HG03457 (cell line): ENCODE measurements around the gene THAP7.

ENCODE experiments used
- ATAC-seq: cut with Tn5 transposase; IDR thresholded peaks from one replicate; pipeline ENCODE4 v1.9.1; 2021; ENCODE audit warnings: moderate number of reproducible peaks; ENCODE audit not compliant: unreplicated experiment

Gene THAP7

DNA sequence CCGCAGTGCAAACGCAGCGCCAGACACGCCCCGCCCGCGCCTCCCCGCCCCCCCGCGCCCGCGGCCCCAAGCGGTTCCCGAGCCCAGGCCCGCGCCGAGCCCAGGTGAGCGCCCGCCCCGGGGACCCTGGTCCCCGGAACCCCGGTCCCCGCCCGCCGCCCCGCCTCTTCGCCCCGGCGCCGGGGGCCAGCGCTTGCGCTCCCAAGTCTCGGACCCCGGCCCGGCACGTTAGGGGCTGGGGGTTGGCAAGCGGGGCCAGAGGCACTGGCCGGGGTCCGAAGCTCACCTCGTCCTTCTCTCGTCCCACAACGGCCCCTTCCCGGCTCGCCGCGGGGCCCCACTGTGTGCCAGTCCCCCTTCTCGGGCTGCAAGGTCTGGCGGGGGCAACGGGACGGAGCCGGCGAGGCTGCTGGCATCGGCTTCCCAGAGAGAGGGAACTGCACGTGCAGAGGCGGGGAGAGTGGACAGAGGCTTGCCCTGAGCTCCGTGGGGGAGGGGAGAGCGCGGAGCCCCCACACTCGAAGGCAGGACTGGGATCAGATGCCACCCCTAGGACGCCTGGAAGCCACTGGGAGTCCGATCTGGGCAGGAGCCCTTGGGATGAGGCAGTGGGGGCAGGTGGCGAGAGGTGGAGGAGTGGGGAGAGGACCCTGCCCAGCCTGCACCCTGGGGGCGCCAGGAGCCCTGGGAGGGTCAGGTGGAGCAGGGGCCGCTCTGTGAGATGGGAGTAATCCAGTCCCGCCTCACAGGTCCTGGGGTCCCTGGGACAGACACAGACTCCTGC is 36.6 kb downstream of the THAP7 start:
- ATAC-seq, result no peak

DNA sequence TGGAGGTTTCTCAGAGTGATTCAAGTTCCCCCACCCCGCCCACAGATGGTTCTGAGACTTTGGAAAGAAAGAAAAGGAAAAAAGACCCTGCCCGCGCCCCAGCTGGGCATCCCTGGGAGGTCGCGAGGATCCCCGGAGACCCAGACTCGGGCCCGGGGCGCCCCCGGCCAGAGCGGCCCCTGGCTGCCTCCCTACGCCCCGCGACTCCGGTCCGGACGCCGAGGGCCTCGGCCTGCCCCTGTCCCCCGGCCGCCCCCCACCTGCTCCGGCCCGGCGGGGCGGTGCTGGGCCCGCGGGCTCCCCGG is 37.2 kb downstream of the THAP7 start:
- no peak for ATAC-seq

DNA sequence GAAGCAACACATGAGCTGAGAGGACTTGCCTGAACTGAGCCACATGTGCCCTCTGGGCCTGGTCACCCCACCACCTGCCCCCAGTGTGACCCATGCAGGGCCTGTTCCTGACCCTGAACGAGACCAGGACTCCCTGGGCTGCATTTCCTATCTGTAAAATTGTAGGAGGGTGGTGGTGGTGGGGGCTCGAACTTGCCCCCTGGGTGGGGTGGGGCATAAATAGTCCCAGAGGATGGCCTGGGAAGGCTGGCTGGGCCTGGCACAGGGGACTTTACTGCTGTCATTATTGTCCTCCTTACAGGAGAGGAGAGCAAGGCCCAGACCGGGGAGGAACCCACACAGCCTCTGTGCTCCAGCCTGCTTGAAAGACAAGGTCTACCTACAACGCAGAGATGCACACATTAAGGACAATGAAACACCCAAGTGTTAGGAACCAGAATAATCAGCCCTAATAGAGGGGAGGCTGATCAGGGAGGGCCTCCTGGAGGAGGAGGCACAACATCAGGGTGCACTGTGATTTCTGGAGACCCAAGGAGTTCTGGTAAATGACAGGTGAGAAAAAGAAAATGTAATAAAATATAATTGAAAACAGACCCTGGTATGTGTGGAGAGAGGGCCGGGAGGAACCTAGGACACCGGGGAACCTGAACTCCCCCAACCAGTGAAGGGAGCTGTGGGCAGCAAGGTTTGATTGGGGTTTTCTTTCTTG is 37.7 kb downstream of the THAP7 start:
- ATAC-seq, result no peak

DNA sequence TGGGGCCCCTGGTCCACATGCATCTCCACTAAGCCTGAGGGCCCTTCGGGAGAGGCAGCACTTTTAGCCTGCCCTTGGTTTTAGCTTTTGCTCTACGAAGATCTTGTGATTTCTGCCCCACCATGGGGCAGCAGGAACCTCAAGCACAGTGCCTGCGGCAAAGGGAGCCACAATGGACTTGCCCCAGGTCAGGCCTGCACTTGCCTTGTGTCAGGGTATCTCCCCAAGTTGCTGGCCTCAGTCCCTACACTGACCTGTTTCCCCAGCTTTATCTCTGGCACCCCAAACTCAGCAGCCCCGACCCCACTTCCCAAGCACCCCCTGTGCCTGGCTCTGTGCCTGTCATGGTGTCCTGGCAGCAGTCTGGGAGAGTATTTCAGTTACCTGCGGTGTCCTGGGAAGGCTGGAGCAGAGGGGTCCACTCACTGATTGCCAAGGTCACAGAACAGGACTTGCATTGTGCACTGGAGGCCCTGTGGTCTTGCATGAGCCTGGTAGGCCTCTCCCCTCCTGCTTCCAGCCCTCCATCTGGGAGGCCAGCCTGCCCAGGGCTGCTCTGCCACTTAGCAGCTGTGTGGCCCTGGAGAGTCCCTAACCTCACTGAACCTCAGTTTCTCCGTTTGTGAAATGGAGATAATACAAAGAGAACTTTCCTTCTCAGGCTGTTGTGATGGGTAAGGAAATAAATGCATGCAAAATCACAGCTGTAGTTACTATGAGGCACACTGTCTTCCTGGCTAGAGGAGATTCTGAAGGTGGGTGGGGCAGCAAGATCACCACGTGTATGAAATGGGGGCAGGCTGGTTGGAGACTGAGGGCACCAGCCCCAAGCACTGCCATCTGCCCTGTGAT is 38.5 kb downstream of the THAP7 start:
- no peak for ATAC-seq

DNA sequence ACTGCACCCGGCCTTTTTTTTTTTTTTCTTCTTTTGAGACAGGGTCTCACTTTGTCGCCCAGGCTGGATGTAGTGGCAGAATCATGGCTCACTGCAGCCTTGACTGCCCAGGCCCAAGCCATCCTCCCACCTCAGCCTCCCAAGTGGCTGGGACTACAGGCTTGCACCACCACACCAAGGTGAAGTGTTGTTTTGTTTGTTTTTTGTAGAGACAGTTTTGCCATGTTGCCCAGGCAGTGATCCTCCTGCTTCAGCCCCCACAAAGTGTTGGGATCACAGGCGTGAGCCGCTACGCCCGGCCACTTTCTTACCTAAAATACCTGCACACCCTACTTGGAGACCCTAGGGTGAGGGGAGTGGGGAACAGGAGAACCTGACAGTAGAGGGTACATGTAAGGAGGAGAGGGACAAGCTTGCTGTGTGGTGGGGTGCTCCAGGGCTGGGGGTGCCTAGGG is 39.4 kb downstream of the THAP7 start:
- no peak for ATAC-seq

DNA sequence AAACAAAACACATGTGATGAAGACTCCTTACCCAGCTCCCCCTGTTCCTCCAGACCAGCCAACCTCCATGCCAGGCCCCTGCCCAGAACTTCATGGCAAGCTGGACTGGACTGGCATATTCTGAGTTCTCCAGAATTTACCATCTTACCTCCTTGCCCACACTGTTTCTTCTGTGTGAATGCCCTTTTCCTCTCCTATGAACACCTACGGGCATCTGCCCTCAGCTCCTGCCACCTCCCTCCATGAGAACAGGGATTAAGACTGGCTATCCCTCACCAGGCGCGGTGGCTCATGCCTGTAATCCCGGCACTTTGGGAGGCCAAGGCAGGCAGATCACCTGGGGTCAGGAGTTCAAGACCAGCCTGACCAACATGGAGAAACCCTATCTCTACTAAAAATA is 41.3 kb downstream of the THAP7 start:
- no peak for ATAC-seq

DNA sequence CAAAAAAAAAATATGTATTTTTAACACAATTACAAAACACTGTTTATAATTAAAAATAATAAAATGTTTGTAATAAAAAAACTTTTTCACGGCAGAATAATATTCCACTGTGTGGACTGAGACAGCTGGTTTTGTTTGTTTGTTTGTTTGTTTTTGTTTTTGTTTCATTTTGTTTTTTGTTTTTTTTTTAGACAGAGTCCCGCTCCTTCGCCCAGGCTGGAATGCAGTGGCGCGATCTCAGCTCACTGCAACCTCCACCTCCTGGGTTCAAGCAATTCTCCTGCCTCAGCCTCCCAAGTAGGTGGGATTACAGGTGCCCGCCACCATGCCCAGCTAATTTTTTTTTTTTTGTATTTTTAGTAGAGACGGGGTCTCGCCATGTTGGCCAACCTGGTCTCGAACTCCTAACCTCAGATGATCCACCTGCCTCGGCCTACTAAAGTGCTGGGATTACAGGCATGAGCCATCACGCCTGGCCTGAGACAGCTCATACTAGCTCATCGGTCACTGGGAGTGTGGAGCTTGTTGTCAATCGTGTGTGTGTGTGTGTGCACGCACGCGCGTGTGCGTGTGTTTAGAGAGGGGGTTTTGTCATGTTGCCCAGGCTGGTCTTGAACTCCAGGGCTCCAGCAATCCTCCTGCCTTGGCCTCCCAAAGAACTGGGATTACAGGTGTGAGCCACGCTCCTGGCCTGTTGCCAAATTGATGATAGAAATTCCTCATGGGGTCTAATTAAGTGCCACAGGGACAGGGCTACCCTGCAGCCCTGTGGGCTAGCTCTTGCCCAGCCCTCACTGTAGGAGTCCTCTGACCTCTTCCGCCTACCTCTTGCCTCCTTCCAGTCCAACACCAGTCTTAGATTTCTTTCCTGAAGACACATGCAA is 42.1 kb downstream of the THAP7 start:
- no peak for ATAC-seq

DNA sequence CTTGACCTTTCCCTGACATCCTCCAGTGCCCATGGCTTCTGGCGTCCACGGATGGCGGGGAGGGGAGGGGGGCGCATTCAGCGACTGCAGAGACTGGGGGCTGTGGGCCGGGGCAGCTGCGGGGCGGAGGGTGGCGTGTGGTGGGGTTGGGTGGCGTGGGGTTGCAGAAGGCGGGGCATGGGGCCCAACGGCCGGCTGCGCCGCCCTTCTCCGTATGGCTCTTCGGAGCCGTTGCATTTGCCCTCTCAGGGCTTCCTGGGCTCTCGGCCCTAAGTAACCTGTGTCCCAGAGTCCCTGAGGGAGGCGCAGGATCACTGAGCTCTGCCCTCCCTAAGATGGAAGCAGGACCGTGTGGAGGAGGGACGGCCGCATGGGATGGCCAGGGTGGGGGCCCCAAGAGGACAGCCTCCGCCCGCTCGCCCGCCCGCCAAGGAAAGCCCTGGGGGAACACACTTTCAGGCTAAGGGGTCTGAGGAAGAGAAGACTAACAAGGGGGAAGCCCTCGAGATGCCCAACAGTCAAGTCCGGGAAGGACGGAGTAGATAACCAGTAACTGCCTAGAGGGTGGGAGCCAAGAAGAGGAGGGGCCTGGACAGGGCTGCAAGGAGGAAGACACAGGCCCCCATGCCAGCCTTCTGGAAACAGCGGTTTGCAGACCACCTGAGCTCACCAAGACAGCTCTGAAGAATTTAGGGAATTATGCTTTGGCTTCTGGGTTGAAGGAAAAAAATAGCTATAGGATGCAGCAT is 44.1 kb downstream of the THAP7 start:
- ATAC-seq, result no peak

DNA sequence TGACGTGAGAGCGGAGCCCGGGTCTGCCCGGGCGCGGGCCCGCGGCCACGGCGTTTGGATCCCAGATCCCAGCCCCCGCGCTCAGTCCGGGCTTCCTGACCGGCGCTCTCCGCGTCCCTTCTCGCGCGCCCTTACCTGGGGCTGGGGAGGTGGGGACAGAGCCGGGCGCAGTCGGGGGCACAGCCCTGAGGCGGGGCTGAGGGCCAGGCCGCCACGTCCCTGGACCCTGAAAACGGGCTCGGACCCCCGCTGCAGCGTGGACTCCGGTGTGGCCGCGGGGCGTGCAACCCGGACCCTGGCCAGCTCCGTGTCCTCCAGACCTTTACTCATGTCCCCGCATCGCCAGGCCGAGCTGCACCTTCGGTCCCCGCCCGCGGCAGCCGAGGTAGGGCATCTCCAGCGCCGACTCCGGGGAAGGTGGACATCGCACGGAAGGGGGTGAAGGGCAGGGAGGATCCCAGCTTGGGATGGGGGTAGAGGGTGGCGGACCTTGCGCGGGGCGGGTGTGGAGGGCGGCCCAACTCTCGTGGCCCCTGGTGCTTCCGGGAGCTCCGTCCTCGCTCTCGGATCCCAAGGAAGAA is 44.7 kb downstream of the THAP7 start:
- no peak for ATAC-seq

DNA sequence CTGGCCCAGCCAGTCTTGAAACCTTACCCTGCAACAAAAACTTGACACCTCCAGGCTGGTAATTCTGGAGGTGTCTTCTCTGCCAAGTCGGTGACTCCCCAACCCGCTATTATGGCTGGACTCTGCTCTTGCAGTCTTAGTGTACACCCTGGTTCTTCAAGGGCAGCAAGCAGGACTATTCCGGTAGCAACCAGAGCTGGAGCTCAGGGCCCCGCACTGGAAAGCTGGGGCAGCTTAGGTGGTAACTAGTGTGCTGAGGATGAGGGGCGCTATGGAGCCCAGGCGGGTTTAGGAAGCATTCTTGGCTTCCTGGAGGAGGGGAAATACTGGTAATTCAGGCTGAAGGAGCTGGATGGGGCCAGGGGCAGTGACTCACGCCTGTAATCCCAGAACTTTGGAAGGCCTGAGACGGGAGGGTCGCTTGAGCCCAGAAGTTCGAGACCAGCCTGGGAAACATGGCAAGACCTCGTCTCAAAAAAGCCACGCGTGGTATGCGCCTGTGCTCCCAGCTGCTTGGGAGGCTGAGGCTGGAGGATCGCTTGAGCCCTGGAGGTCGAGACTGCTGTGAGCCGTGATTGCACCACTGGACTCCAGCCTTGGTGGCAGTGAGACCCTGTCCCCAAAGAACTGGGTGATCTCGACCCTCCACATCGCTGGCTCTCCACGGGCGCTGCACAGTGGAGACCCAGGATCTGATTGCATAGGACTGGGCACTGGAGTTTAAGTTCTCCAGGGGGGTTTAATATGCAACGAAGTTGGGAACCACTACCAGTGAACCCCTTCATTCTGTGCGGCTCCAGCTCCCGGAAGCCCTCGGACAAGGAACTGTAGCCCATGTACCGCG is 45.4 kb downstream of the THAP7 start:
- no peak for ATAC-seq

DNA sequence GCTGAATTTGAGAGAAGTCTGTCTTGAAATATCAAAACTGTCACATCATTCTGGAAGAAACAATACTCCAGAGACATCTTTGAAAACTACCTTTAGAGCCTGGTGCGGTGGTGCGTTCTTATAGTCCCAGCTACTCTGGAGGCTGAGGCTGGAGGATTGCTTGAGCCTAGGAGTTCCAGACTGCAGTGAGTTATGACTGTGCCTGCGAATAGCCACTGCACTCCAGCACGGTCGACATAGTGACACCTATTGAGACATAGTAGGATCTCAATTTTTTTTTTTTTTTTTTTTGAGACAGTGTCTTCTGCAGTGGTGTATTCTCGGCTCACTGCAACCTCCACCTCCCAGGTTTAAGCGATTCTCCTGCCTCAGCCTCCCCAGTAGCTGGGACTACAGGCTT is 46.4 kb downstream of the THAP7 start:
- ATAC-seq, result no peak

DNA sequence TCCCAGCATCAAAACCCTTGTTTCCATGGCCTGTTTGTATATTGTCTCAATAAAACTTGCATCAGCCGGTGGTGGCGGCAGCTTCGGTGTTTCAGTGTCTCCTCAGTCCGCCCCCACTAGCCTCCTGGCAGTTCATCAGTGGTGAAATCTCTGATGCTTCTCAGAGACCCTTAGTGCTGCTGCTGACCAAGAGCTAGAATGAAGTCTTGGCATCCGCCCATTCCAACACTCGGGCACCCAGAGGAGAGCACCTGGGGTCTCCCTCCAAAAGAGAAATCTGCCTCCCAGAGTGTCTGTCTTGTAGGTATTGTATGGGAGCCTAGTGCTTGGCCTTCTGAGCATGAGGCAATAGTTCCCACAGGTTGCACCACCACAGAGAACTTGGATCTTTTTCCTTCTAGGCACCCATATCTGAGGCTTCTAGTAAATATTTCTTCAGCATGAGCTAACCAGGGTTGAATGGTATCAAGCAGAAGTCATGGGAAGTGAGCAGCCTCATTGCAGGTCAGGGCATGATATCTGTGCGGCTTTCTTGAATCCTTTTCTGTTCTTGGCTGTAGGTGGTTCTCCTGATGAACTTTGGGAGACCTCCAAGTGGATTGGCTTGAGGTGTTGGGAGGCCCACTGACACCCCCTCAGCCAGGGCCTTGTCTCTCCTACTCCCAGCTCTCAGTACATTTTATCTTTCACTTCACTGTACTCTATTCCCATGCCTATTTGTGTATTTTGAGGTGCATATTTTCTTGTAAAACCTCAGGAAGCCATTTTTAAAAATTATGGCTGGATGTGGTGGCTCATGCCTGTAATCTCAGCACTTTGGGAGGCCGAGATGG is 48.0 kb downstream of the THAP7 start:
- no peak for ATAC-seq

DNA sequence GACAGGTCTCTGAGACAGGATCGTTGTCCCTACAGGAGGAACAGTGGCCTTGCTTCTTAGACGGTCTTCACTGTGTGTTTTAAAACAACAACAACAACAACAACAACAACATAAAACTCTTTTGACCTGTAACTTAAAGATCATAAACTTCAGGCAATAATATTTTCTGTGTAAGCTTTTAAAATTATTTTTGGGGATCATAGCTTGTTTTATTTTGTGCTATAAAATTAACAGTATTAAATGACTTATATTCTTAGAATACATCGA is 48.6 kb downstream of the THAP7 start:
- no peak for ATAC-seq

DNA sequence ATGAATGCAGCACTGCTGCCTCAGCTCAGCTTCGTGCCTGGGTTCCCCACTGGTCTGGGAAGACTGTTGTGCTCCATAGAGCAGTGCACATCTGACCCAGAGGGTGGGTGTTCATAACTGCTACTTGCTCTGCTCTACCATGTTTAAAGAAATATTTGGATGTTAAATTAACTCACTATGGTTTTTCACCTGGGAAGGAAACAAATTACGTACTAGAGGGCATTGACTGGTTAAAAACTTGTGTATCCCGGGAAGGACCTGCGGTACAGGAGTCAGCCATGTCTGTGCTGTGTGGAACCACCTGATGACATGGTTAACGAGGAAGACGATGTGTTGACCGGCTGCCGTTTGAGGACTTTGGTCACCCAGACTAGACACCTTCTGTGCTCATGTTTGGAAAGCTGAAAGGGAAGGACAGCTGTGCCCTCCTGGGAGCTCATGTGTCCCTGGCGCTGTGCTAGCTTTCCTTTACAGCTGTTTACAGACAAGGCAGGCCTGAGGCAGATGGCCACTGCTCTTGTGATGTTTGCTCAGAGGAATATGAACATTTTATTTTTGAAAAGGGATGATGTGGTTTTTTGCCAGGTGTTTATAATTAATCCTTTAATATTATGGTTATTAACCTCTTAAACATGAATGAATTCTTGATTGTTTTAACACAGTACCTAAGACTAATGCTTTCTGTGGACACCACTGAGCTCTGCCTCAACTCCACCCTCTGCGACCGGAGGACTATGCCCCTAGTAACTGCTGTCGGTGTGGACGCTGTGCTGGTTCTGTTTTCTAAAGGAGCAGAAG is 49.2 kb downstream of the THAP7 start:
- no peak for ATAC-seq

DNA sequence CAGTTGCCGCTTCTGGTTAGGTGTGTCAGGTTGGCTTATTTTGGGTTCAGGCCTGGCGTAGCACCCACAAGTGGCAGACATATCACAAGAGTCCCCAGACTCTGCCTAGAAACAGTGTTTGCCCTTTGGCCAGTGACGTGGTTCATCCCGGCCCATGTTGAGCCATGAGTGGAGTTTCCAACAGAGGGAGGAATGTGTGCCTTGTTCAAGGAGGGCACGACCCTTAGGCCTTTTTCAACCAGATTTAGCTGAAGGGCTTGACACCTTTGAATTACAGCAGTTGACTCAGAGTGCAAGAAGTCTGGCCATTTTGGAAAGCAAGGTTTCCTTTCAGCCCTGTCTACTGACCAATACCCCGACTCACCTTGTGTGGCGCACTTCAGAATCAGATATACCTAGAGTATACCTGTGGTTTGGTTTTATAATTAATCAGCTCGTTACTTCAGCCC is 50.0 kb downstream of the THAP7 start:
- ATAC-seq, result no peak

DNA sequence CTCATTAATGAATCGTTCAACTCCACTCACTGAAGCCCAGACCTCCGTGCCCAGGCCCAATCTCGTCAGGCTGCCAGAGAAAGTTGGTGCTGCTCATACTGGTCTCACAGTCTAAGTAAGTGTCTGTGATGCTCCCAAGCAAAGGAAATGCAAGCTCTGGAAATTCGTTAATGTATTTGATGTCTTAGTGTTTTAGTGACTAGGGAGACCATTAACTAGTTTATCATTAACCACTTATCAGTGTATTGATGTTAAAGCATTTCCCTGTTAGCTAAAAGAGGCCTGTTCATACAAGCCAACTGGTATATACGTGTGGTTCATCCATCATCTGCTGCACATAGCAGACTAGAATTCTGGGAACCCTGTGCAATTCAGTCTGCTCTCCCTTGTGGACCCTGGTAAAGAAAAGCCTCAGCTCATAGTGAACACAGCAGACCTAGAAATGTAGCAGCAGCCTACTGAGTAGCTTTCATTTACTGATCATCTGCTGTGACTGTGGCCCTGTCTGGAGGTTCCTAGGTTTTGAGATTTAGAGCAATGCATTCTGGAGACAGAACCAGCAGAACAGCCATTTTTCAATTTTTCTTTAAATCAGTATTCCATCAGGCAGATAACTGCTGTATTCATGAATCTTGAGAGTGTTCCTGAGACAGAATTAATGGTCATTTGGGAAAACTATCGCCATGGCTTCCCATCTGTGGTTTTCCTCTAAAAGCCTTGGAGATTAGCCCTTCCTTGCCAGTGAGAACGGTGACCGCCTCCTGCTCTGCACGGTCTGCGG is 50.6 kb downstream of the THAP7 start:
- ATAC-seq, result no peak
